Activated CD4-positive, CD25-positive, alpha-beta regulatory T cell treated with anti-CD3 and anti-CD28 coated beads, Interleukin-2, amount 50 U/mL, for 24 hours (primary cell): ENCODE data around the gene VWA8.
A peak's percentile ranks its signal among the peaks of the same experiment; 100 is the strongest.
"Not testable (repeated sequence)": the region's sequence is repeated elsewhere in the genome, so short reads cannot be mapped to it uniquely, and the experiment has no call there.

Source experiments
- ATAC-seq, 2 donors: fragments of 150-1000 bp; cut with Tn5 transposase; one replicate each; pipeline ENCODE4 v1.10.0; 2021; ENCODE audit warnings: mild to moderate bottlenecking in 1 of 2, moderate library complexity in 1 of 2

Gene VWA8

DNA sequence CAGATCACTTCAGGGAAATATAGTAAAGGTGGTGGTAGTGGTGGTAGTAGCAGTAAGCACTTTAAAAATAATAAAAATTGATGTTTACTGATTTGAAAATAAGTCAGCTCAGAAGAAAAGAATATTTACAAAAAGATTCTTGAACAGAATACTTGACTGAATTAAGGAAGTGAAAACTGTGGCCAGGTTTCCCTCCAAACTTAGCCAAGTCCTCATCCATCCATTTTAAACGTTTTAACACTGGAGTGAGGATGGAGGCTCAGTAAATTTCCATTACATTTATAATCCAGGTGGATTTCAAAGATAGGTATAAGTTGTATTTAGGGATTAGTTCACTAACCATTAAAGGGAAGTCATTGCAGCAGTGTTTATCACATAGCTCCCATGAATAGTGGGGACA, 282.1 kb downstream of the VWA8 start:
- ATAC-seq: no peak

DNA sequence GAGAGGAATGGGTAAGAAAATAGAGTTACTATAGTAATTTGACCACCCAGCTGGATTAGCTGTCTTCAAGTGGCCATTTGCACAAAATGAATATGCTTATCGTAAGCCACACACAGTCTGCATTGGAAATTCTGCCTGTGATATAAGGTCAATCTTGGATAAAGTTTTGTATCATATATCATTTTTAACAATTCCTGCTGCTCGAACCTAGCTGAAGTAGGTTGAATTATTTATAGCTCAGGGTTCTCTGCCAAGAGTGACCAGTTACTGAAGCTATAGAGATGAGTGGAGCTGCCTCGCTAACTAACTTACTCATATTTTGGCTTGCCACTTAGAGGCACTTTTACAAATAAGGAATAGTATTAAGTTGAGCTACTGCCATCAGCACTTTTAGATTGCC, 282.7 kb downstream of the VWA8 start:
- ATAC-seq: no peak

DNA sequence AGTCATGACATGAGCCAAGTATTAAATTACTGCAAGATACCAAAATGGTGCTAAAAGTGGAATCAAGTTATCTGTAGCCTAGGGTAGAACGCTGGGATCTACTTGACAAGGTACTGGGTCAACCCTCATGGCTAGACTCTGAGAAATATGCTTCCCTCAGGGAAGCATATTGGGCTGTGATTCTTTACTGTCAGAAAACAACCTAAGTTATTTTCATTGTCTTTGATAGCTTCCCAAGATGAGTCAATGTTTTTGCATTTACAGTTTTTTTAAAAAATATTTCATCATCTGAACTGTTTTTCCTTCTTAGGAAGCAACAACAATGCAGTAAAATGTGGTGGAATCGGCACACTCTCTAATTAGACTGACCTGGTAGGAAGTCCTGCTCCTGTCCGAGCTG, 285.6 kb downstream of the VWA8 start:
- no peak for ATAC-seq

DNA sequence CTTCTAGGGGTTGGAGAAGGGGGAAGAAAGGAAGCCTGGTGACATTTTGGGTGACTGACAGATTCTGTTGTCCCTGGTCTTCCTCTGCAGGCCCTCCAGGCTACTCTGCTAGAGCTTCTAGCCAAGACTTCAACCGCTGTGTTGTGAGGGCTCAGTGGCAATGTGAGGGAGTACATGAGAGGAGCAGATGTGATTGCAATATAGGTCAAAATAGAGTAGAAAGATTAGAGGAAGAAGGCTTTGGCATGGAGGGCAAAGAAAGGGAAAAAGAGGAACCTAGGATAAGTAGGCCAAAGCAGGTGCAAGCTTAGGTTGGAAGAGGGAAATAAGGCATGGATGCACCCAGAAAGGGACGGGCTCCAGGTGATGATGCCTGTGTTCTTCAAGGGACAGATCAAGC, 286.7 kb downstream of the VWA8 start:
- no peak for ATAC-seq

DNA sequence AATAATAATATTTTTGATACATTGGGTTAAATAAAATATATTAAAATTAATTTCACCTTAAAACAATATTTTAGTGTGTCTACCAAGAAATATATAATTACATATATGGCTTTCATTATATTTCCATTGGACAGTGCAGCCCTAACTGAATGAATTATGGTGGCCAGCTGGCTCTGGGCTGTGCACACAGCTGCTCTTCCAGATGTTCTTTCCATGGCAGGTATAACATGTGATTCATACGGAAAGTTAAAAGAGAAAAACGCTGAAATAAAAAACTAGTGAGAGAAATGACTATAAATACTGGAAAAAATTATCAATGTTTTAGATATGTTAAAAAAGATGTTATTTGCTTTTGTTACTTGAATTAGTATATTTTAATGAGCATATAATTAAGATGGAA, 287.3 kb downstream of the VWA8 start:
- no peak for ATAC-seq

DNA sequence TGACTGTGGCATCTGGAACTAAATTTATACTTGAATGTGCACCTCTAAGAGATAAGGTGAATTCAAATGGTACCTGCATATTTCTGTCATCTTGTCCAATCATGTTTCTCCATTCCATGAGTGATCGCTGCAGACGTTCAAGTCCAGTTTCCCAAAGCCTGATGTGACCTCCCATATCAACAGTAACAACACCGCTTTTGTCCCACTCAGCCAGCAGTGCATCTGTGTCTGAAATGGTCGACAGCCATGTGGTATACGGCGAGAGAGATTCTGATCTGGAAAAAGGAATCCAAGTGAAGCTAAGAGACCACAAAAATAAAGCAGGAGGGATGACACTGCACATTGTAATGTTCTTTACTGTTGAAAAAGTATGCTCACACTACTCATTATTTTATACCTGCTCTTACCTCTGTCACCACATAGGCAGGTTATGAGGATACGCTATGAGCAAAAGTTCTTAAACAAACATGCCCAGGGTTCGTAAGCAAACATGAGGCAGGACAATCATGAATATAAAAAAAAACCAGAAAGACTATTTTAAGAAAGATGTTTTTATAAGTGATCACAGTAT, 290.0 kb downstream of the VWA8 start:
- ATAC-seq: no peak

DNA sequence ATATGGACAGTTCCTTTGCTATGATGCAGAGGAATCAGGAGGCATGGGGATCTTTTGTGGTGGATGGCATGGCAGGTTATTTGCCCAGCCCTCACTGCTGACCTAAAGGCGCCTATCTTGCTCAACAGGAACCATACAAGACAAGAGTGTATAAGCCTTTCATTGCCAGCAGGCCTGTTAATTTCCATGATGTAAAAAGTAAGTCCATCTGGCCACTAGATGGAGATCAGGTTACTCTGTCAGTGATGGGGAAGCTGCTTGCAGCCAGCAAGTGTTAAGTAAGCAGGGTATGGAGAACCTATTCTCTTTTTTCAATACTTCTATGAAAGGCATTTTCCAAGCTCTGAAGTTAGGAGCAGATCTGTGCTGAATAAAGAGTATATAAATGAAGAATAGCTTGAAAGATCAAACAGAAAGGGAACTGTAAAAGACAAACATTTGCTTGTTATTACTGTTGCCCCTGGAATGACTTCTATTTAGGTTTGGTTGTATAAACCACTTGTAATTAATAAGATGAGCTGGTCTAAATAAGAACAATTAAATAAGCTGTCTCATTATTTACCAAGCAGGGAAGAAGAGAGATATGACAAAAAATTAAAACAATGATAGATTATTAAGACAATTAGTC, 292.7 kb downstream of the VWA8 start:
- ATAC-seq: peak in 1 of 2 donors; percentile 72

DNA sequence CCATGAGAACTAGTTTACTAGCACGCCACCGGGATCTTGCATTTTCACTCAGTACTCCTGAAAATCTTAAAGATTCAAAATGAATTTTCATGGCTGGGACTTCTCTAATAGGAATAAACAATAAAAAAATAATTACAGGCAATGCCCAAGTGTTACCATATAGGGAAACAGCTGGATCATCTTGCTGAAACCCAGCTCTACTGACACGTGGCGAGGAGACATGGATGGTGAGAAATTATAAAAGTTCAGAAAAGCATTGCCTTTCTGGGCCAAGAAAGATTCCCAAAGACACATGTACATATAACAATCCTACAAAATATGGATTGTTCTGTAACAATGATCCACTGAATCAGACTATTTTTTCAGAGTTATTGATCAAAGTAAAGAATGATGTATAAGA, 294.3 kb downstream of the VWA8 start:
- no peak for ATAC-seq

DNA sequence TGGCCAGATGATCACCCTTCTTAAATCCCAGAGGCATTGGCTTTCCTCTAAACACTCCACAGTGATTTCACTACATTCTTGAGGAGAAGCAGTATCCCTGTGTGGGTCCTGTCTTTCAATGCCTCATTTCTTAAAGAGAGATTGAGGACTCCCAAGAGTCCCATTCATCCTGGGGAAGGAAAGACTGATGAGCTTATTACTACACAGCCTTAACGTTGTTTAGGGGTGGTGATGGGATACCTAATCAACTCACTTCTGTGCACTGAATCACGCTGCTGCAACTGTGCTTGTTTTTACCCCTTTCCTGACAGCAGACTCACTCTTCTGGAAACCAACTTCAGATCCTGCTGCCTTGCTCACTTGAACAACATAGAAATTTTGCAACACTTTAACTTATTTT, 300.5 kb downstream of the VWA8 start:
- no peak for ATAC-seq

DNA sequence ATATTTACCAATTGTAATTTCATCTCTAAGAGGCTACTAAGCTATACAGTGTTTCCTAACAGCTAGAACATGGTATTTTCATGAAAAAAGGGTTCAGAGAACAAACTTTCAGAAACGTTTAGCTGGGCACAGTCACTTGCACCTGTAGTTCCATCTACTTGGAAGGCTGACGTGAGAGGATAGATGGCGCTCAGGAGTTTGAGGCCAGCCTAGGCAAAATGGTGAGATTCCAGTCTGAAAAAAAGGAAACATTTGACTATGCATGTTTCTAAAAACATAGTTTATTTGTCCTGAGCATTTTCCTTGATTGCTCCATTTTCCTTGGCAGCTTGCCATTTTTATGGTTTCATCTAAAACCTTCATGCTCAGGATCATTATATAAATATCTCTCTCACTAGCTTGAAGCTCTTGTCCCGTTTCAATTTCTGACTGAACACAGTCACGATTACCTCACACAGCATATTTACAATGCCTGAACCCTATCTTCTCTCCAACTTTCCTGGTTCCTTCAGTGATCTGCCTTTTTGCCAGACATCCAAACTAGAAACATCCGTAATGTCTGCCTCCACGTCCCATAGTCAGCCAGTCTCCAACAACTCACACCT, 302.8 kb downstream of the VWA8 start:
- no peak for ATAC-seq

DNA sequence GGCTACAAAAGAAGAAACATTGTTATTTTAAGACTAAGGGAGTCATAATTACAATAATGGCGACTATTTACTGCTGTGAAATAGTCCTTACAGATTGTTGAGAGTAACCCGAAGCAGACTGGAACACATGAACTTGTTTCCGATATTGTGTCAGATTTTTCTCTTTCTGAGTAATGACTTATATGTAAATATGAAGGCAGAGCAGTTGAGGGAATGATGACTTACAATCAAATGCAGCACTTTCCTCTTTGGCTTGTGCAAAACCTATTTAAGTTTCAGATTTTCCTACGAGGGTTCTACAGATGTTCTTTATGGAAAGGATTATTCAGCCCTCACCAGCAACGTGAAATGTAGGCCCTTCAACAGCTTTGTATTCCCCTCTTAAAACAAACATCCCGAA, 304.9 kb downstream of the VWA8 start:
- ATAC-seq: peak; percentile 73 to 79

DNA sequence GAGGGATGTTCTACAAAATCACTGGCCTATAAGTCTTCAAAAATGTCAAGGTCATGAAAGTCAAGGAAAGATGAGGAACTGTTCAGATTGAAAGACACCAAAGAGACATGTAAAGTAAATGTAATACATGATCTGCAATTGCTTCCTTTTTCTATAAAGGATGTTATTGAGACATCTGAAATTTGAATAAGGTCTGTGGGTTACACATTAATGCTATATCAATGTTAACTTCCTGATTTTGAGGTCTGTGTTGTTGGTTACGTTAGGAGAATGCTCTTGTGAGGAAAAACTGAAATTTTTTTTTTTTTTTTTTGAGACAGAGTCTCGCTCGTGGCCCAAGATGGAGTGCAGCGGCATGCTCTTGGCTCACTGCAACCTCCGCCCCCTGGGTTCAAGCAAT, 306.1 kb downstream of the VWA8 start:
- no peak for ATAC-seq

DNA sequence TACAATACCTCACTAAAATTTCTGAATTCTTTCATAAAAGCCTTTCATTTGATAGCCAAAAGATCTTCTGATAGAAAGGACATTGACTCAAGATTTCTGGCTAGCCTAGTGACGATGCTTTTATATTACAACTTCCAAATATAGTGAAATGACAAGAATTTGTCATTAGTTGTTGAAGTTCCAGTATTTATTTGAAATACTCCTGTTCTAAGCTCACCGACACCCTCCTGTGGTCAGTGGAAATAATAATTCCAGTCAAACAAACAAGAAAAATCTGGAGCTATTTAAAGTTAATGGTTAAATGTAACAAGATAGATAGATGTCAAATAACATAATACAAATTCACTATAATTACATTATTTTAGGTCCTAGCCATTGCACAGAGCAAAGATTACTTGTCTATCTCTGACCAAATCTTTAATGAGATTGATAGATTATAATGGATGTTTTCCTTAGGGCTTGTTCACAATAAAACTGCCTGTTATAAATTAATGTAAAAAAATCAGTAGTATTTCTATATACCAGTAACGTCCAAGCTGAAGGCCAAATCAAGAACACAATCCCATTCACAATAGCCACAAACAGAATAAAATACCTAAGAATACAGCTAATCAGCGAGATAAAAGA, 308.1 kb downstream of the VWA8 start:
- no peak for ATAC-seq

DNA sequence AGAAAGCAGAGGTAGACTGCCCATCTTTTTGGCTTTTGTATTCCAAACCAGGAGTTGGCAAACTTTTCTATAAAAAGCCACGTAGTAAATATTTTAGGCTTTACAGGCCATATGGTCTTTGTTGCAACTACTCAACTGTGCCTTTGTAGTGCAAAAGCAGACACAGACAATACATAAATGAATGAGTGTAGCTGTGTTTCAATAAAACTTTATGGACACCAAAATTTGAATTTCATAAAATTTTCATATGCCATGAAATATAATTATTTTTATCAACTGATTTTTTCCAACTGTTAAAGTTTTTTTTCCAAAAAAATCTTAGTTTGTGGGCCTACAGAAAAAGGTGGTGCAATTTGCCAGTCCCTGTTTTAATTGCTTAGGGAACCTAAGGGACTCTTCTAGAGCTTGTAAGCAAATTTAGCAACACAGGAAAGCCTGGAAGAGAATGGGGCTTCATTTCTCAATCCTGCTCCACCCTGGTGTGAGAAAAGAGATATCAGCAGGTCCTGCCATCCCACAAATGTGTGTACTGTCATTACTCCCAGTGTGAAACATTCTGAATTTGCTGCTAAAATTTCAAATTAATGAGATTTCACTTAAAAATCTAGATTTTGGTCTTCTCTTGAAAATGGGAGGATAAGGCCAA, 309.4 kb downstream of the VWA8 start:
- no peak for ATAC-seq

DNA sequence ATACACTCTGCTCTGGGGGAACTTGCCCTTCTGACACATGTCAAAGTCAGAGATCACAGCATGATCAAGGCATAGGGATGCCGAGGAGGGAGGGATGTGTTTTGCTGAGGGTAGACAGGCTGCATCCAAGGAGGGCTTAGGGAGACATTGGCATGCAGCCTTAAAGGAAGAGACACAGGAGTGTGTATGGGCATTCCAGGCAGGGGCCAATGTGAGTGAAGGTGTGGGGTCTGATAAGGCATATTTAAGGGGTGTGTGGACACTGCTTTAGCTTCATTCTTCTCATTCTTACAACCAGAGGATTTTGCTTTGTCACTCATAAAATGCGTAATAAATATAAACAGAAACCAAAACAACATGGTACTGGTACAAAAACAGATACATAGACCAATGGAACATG, 310.2 kb downstream of the VWA8 start:
- ATAC-seq: no peak

DNA sequence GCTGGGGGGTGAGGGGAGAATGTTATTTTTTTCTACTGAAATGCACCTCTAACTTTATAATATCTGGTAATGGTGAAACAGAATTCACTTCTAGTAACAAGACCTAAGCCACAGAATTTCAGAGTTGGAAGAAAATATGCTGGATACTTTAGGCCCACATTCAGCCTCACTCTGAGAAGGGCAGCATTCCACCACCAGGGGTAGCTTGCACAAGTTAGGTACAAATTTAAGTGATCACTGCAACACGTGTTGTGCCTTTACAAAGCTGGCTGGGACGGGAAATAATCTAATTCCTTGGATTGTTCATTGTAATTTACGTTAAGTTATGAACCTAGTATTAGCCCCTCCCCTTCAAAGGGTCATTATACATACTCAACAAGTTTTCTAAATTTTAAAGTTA, 311.2 kb downstream of the VWA8 start:
- ATAC-seq: no peak

DNA sequence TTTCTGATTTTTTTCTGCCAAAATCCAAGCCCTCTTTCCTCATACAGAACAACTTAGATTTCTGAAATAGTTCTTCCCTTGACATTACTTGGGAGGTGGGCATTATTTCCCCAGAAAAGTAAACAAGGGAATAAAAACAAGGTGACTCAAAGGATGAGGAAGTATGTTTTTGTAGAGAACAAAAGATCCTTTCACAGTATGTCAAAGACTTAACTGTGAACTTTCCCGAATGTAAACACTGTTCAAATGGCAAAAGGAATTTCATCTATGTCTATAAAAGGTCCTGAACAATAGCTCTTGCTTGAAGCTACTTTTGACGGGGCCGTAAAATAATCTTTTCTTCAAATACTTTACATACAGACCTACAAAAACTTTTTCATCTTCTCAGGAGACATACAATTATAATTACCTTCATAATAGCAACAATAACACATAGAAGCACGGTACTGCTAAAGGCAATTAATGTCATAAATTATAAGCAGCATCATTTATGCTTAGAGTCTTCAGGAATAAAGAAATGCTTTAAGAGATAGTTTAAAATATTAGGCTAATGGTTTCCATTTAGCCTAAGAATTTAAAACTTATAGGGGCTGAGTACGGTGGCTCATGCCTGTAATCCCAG, 312.5 kb downstream of the VWA8 start:
- ATAC-seq: no peak

DNA sequence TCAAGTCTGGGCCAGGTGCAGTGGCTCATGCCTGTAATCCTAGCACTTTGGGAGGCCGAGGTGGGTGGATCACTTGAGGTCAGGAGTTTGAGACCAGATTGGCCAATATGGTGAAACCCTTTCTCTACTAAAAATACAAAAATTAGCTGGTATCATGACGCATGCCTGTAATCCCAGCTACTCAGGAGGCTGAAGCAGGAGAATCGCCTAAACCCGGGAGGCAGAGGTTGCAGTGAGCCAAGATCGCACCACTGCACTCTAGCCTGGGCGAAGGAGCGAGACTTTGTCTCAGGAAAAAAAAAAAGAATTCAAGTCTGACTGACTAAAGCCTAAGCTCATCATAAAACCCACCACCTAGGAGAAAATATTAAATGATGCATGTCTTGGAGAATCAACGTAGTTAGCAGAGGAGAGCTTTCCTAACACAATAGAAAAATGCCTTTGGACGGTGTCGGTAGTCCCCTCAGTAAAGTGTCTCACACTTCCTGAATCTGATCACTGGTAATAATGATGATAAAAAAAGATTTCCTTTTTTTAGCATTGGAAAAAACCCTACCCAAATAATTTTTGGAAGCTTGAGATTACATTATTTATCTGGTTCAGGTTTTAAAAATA, 313.1 kb downstream of the VWA8 start:
- not testable (repeated sequence) for ATAC-seq

DNA sequence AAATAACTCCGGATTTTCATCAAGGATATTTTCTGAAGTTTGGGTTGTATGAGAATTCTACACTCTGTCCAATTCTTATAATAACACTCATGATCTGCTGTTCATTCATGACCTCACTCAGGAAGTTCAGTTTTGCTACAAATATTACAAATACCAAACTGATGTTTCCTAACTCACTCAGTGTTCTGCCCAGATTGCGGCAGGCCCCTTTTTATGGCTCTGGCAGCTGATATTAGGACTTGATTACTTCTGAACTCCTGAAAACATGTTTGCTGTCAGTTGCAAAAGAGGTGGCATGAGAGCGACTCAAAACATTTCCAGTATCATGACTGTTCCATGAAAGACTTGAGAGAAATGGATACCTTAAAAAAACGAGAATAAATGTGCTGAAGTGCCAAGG, 315.6 kb downstream of the VWA8 start:
- no peak for ATAC-seq

DNA sequence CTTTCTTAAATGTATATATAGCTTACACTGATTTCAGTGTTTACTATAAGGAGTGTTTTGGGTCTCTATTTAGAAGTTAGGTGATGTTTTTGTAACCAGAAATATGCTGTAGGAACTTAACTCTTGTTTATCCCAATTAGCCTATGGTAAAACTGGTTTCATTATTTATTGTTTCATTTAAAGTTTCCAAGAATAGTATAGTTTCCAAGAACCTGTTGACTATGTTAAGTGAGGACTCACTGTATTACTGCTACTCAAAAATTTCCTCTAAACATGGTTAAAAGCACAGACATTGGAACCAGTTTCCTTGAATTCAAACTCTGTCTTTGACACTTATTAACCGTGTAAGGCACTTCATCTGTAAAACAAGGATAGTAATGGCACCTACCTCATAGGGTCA, 316.2 kb downstream of the VWA8 start:
- no peak for ATAC-seq

DNA sequence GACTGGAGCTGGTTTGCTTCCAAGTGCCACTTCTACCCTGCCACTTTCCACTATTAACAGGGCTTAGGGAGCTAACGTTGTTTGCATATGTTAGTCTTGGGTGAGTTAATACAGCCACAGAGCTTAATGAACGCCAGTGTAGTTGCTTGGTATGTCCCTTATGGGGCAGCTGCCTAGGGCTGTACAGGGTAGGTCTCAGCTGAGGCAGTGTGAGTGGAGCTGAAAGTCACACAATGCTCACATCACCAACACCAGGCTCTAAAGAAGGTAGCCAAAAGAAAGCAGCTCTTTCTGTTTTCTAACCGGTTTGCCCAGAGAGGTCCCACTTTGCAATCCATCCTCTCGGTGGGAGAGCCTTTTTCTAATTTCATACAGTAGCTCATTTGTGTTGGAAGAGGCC, 317.4 kb downstream of the VWA8 start:
- ATAC-seq: no peak

DNA sequence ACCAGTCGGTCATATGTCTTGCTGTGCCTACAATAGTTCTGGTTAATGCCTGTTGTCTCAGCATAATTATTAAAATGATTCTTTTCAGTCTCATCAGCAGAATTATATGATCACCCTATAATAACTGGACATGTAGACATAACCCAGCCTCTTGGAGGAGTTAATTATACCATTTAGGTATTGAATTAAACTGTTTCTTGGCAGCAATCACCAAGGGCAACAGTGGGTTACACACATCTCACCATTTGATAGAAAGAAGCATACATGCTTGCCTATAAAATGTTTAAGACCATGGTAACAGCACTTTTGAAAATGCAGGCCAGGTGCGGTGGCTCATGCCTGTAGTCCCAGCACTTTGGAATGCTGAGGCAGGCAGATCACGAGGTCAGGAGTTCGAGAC, 318.9 kb downstream of the VWA8 start:
- ATAC-seq: no peak

DNA sequence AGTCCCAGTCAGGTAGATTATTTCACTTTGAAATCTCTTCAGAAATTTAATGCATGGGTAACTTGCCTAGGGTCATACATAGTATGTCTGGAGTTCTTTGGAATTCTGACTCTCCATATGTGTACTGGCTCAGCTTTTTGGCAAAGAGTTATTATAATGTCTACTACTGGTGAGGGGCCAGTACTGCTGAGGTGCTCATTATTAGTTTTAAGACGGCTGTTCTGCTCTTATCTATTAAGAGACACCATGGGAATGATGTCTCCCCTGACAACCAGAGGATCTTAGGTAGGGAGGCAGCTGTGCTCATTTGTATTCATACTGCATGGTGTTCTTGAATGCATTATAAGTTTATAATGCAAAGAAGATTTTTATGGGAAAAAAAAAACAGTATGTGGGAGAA, 319.5 kb downstream of the VWA8 start:
- ATAC-seq: no peak
